ENCODE data around the gene OPRM1.

The OPRM1 gene

GRCh38 chr6:154242617-154243357, 203.7 kb downstream of the OPRM1 start:
- DNase-seq (ENCODE audit: low read depth) = no peak

GRCh38 chr6:154243793-154244750, 205.0 kb downstream of the OPRM1 start:
- no peak for DNase-seq (ENCODE audit: low read depth)

GRCh38 chr6:154245506-154245905, 206.5 kb downstream of the OPRM1 start:
- DNase-seq (ENCODE audit: low read depth) = no peak

DNA sequence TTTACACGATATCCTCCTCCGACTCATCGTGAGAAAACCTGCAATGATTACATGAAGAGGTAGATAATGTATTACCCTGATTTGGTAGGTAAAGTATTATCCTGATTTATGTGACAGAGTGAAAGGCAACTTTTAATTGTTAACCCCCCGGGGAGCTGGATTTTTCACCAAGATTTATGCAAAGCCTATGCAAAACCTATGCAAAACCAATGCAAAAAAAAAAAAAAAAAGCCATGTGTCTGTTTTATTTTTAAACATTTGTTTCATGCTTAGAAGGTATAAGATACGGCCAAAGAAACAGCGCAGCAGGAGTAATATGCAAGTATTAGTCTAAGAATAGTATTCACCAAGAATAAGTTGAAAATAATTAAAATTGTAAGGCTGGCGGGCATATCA, 207.7 kb downstream of the OPRM1 start:
- no peak for DNase-seq (ENCODE audit: low read depth)

DNA sequence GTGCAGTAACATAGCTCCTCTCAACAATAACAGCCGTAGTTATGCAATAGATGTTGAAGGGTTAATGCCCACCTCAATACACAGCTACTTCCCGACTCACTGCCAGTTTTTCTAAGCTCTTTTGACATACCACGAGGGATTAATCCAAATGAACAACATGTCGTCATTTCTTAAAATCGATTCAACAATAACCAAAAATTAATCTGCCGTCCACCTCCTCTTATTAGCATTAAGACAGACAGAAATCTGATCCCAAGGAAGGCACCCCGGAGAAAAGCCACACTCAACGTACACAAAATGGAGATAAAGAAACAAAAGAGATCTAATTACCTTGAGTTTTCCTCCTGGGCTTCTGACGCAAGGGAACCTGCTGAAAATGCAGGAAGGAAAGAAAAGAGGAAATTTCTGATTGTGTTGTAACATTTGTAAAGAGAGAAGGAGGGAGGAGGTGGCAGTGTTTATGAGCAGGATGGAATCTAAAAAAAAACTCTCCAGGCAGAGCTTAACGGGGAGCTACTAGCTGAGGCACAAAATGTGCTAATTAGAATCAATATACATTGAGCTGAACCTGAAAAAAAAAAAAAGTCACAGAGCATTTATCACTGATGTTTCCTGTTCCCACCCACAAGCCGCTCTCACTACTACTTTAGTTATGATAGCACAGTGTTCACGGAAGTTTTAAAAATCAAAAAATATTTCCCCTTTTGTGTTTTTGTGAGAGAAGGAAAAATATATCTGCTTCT, 208.2 kb downstream of the OPRM1 start:
- DNase-seq (ENCODE audit: low read depth) = no peak

DNA sequence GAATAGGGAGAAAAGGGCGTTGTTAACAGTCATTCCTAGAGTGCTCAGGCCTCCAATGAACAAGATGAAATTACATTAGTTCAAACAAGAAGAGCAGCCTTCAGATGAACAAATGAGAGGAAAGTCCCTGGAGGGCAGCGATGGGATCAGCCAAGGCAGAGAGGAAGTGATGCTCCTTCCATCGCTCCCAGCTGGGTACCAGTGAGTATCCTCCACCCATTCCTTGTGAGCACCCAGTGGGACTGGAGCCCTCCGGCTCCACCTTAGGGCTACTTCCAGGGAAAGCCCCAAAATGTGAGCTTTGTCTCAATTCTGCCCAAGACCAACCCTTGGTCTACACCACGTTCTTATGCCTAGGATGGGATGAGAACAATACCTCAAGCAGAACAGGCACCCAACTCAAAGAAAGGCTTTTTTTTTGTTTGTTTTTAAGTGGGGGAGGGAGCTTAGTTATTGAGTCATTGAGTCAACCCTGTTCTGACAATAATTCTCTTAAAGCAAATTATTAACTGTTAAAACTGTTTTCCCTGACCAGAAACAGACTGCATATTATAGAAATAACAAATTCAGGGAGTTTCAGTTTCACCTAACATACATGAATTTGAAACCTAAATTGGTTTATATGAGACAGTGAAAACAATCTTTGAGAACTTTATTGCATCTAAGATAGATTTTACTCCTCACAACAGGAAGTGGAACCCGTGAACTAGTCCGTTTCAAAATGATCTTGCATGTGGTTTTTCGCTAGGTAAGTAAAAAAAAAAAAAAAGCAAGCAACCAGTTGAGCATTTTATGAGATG, 210.7 kb downstream of the OPRM1 start:
- no peak for DNase-seq (ENCODE audit: low read depth)

DNA sequence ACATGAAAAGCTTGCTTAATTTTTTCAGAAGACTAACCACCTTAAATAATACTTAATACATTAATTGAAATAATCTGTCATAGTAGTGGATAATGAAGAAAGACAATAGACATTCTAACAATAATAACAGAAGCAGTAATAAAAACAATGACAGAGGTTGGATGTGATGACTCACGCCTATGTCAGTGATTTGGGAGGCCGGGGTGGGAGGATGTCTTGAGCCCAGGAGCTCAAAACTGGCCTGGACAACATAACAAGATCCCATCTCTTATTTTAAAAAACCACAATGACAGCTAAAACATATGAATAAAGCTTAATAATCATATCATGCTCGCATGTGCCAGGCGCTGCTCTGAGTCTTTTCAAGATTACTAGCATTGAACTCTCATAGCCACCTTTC, 212.1 kb downstream of the OPRM1 start:
- DNase-seq (ENCODE audit: low read depth) = no peak

DNA sequence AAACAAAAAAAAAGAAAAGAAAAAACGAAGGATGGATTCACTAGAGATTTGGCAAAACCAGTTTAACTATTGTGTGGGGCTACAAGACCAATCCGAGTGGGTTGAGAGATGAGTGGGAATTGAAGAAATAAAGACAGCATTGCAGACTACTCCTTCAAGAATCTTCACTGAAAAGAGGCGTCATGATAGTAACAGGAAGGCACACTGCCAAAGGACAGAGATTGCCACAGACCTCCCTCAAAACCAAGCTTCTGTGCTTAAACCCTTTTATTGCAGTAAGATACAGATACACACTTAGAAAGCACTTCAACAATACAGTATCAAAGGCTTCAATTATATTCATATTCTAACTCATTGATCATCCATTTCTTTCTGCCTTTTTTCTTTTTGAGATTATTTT, 213.6 kb downstream of the OPRM1 start:
- DNase-seq (ENCODE audit: low read depth) = peak; percentile 23

- DNase-seq (ENCODE audit: low read depth) = no peak
Measured at GRCh38 chr6:154257067-154257466, 218.0 kb downstream of the OPRM1 start.

DNA sequence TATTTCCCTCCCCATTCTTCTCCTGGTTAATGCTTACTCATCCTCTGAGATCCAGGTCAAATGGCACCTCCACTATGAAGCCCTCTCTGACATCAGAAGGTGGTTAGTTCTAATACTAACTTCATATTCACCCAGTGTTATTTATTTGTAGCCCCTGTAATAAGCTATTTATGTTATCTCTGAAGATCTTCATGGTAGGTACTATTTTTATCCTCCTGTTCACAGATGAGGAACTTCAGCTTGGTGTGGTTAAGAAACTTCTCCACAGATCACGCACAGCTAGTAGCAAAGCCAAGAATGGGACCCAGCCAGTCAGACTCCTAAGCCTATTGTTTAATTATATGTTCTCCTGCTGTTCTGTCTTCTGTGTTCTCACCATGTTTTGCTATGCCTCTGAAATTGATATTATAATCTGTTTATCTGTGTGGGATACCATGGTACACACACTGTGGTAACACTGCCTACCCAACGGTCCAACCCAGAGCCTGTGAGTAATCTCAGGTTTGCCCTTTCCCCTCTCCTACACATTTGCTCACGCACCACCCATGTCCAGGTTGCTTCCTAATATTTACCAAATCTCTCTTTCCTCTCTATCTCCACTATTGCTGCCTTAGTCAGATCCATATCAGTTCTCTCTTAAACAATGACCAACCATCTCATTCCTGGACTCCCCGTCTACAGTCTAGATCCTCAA, 219.2 kb downstream of the OPRM1 start:
- no peak for DNase-seq (ENCODE audit: low read depth)

GRCh38 chr6:154261688-154262397, 222.8 kb downstream of the OPRM1 start:
- no peak for DNase-seq (ENCODE audit: low read depth)

DNA sequence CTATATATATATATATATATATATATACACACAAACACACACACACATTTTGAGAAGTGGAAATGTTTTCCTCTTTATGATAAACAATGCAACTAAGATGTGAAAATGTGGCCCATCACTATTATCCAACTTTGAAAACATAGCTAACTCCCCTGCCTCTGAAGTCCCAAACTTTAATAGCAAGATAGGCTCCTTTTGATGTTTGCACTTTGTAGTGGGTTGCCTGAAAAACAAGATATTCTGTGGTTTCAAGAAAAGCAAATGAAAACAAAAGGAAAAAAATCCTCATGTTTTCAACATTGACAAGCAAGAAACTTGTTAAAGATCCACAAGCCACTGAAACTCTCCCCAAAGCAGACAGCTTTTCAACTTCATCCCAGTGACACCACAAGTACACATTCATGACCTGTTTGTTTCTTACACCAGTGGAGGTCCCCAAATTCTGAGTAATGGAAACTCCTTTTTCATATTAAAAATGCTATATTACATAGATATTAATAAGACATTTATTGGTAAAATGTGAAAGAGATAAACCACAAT, 227.6 kb downstream of the OPRM1 start:
- no peak for DNase-seq (ENCODE audit: low read depth)

DNA sequence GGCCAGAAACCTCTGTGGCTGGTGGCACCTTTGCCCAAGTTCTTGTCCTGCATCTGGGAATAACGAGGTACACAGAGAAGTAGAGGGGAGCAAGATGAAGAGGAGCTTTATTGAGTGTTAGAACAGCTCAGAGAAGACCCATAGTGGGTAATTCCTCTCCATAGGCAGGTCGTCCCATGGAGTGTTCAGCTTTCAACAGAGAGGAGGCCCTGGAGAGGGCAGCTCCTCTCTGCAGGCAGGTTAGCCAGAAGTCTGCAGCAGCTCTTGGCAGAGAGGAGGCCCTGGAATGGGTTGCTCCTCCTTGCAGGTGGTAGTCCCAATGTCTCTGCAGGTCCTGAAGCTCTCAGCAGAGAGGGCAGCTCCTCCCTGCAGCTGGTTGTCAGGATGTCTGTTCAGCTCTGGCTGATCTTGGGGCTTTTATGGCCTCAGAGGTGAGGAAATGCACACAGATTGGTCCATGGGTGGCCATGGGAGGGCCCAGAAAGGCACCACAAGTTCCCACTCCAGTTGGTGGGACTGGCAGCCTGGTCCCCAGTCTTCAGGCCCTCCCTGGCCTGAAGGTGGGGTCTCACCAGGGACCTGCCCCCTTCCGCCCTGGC, 228.6 kb downstream of the OPRM1 start:
- no peak for DNase-seq (ENCODE audit: low read depth)

GRCh38 chr6:154268486-154268885, 229.4 kb downstream of the OPRM1 start:
- no peak for DNase-seq (ENCODE audit: low read depth)

GRCh38 chr6:154274168-154274567, 235.1 kb downstream of the OPRM1 start:
- DNase-seq (ENCODE audit: low read depth) = no peak

GRCh38 chr6:154276810-154277628, 238.0 kb downstream of the OPRM1 start:
- peak; percentile 49 for DNase-seq (ENCODE audit: low read depth)

DNA sequence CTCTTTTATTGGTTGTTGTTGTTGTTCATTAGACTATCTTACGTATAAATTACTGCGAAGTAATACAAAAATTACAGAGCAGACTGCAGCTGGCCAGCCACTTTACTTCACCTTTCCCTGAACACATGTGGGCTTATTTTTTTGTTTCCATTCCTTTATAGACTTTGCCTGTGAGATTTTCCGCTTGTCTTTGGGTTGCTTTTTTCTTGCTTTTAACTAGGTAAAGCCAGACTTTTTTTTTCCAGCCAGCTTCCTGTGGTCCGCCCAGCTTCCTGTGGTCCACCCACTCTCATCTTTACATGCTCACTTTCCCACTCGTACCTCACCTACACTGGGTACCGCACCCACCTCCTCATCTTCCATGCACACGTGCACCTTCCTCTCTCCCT, 238.6 kb downstream of the OPRM1 start:
- DNase-seq (ENCODE audit: low read depth) = no peak

DNA sequence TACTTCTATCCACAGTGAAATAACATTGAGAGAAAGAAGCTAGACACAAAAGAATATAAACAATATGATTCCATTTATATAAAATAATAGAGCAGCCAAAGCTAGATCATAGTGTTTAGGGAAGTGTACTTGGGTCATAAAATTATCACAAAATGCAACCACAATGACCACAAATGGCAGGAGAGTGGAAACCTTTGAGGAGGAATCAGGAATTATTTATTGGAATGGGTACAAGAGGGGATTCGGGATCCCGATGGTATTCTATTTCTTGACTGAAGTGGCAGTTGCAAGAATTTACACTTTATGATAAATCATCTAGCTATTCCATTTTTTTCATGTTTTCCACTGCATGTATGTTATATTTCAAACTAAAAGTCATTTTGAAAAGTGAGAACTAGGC, 241.5 kb downstream of the OPRM1 start:
- no peak for DNase-seq (ENCODE audit: low read depth)

DNA sequence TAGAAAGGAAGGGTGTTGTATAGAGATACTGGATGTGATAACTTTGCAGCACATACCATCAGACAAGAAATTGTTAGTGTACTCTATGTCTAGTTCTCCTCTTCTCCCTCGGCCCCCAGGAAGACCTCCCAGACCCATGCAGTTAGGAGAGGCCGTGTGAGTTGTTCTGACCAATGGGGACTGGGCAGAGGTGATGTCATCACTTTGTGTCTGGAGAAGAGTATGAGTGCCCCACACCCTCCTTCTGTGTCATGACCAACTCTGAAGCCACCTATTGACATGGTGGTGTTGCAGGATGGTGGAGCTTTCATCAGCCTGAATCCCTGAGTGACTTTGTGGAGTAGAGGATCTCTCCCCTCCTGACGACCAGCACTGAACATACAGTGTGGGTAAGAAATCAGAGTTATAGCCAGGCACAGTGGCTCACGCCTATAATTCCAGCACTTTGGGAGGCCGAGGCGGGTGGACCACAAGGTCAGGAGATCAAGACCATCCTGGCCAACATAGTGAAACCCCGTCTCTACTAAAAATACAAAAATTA, 245.3 kb downstream of the OPRM1 start:
- DNase-seq (ENCODE audit: low read depth) = no peak

Measured in amniotic epithelial cell (primary cell).